ENCODE data around the gene DHRSX.
"Not testable (repeated sequence)": the region's sequence is repeated elsewhere in the genome, so short reads cannot be mapped to it uniquely, and the experiment has no call there.

The DHRSX gene

GRCh38 chrX:2369206-2369605 is 131.6 kb downstream of the DHRSX start:
- CTCF ChIA-PET = no interaction called here
- no peak overlapping the region for H3K4me3 ChIP-seq (ENCODE audit: low read depth, low read length)
- no peak for DNase-seq (ENCODE audit: low read depth, low spot score)
- POLR2A ChIA-PET = no interaction called here
- TF ChIP-seq, protein P1, sequence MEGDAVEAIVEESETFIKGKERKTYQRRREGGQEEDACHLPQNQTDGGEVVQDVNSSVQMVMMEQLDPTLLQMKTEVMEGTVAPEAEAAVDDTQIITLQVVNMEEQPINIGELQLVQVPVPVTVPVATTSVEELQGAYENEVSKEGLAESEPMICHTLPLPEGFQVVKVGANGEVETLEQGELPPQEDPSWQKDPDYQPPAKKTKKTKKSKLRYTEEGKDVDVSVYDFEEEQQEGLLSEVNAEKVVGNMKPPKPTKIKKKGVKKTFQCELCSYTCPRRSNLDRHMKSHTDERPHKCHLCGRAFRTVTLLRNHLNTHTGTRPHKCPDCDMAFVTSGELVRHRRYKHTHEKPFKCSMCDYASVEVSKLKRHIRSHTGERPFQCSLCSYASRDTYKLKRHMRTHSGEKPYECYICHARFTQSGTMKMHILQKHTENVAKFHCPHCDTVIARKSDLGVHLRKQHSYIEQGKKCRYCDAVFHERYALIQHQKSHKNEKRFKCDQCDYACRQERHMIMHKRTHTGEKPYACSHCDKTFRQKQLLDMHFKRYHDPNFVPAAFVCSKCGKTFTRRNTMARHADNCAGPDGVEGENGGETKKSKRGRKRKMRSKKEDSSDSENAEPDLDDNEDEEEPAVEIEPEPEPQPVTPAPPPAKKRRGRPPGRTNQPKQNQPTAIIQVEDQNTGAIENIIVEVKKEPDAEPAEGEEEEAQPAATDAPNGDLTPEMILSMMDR (IDR thresholded peaks at IDR 0.05; ENCODE audit: insufficient read depth, low read length, missing control alignments) = no peak

GRCh38 chrX:2360731-2361130 is 140.0 kb downstream of the DHRSX start:
- ChIA-PET POLR2A (no interaction called here), CTCF (no interaction called here)
- no peak overlapping the region for H3K4me3 ChIP-seq (ENCODE audit: low read depth, low read length)
- no peak for DNase-seq (ENCODE audit: low read depth, low spot score)
- TF ChIP-seq, protein P1 (IDR thresholded peaks at IDR 0.05; ENCODE audit: insufficient read depth, low read length, missing control alignments) = no peak

DNA sequence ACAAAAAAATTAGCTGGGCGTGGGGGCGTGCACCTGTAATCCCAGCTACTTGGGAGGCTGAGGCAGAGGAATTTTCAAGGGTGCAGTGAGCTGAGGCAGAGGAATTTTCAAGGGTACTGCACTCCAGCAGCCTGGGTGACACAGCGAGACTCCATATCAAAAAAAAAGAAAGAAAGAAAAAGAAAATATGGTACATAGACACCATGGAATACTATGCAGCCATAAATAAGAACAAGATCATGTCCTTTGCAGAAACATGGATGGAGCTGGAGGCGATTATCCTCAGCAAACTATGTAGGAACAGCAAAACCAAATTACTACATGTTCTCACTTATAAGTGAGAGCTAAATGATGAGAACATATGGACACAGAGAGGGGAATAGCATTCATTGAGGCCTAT is 141.3 kb downstream of the DHRSX start:
- H3K4me3 ChIP-seq (ENCODE audit: low read depth, low read length); CTCF ChIA-PET; DNase-seq (ENCODE audit: low read depth, low spot score); POLR2A ChIA-PET: not testable (repeated sequence)

DNA sequence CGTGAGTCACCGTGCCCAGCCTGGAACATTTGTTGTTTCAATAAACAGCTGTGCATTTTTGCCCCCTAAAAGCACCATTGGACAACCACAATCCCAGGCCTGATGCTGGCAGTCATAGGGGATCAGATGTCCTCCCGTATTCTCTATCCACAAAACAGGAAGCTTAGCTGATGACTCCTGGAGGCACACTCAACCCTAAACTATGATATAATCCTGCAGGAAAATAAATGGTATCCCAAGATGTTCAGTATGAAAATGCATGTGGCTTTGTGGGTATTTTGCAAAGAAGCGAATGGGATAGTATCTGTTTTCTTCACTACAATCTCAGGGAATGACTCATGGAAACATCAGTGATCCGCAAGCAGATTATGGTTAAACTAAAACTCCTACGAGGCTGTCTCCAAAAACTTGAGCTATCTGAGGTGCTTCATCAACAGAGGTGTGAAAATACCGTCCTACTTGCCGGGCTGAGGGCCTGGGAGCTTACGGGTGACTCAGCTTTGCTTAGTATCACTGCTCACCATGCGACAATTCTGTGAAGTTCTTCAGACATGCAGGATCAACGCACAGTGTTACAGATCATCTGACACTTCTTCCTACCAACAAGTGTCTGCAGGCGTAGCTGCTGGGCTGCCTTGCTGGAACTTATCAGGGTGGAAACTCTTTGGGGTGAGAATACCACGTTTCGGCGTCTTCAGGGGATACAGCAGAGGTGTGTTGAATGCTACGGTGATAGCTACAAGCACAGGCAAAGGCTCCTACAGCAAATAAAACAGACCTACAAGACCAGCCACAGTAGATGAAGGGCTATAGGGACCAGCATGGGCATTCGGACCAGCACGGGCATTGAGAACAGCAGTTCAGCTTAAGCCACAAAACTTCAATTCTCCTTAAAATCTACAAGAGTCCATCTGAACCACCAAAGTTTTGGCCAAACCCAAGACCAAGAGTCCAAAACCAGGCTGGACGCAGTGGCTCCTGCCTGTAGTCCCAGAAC is 148.5 kb downstream of the DHRSX start:
- POLR2A ChIA-PET = no interaction called here
- peak overlapping the region; percentile 15; the same call in 1 of the 2 replicates for H3K4me3 ChIP-seq (ENCODE audit: low read depth, low read length)
- DNase-seq (ENCODE audit: low read depth, low spot score) = peak; percentile 94
- CTCF ChIA-PET = no interaction called here
- TF ChIP-seq, protein P1 (IDR thresholded peaks at IDR 0.05; ENCODE audit: insufficient read depth, low read length, missing control alignments) = no peak

- DNase-seq (ENCODE audit: low read depth, low spot score) = peak; percentile 57
- ChIA-PET POLR2A (no interaction called here), CTCF (no interaction called here)
- H3K4me3 ChIP-seq (ENCODE audit: low read depth, low read length) = no peak overlapping the region; the same call in 1 of the 2 replicates
- TF ChIP-seq, protein P1 (IDR thresholded peaks at IDR 0.05; ENCODE audit: insufficient read depth, low read length, missing control alignments) = no peak
Measured at GRCh38 chrX:2351321-2351720, 149.5 kb downstream of the DHRSX start.

DNA sequence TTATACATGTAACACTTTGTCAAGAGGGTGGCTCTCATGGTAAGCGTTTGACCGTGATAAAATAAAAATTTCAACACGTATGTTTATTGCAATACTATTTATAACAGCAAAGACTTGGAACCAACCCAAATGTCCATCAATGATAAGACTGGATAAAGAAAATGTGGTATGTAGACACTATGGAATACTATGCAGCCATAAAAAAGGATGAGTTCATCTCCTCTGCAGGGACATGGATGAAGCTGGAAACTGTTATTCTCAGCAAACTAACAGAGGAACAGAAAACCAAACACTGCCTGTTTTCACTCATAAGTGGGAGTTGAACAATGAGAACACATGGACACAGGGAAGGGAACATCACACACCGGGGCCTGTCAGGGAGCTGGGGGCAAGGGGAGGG is 150.1 kb downstream of the DHRSX start:
- DNase-seq (ENCODE audit: low read depth, low spot score); CTCF ChIA-PET; POLR2A ChIA-PET; H3K4me3 ChIP-seq (ENCODE audit: low read depth, low read length): not testable (repeated sequence)

GRCh38 chrX:2350036-2350435 is 150.7 kb downstream of the DHRSX start:
- POLR2A ChIA-PET; DNase-seq (ENCODE audit: low read depth, low spot score); H3K4me3 ChIP-seq (ENCODE audit: low read depth, low read length); CTCF ChIA-PET: not testable (repeated sequence)

DNA sequence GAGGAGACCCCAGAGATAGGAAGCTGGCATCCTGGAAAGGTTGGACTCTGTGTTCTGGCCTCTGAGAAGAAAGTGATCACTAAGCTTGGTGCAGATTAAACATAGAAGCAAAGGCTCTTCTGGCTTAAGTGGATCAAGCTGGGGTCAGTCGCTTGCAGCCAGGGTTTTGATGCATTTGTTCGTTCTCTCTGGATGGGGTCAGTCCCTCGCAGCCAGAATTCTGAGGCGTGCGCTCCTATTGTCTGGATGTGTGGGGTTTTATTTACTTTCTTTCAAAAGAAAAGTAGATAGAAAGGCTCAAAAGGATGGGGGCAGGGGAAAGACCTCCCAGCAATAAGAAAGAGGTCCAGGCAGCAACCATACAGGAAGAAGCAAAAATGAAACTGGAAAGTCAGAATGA is 152.6 kb downstream of the DHRSX start:
- CTCF ChIA-PET = no interaction called here
- TF ChIP-seq, protein P1 (IDR thresholded peaks at IDR 0.05; ENCODE audit: insufficient read depth, low read length, missing control alignments) = no peak
- DNase-seq (ENCODE audit: low read depth, low spot score) = no peak
- POLR2A ChIA-PET = no interaction called here
- H3K4me3 ChIP-seq (ENCODE audit: low read depth, low read length) = no peak overlapping the region
